HG02763 (cell line): Measurements from ENCODE around the gene PPARD.

ENCODE experiments used
- ATAC-seq: cut with Tn5 transposase; IDR thresholded peaks from one replicate; pipeline ENCODE4 v1.9.1; 2021; ENCODE audit warnings: mild to moderate bottlenecking, moderate library complexity; ENCODE audit not compliant: unreplicated experiment

The PPARD gene

GRCh38 chr6:35465646-35466045 lies 123.3 kb downstream of the PPARD start:
- ATAC-seq, result no peak

GRCh38 chr6:35468181-35468979 lies 126.0 kb downstream of the PPARD start, which contains the start of gene RPL10A:
Gene RPL10A, plus strand, starts transcription at chr6:35468401. Its CDS starts 34 bp downstream, at chr6:35468435.
- ATAC-seq, result peak; percentile 82

- no peak for ATAC-seq
Observed at GRCh38 chr6:35468980-35469750, 126.8 kb downstream of the PPARD start.

- ATAC-seq, result no peak
Observed at GRCh38 chr6:35469751-35470662, 127.6 kb downstream of the PPARD start.

GRCh38 chr6:35470663-35471120 lies 128.3 kb downstream of the PPARD start:
- ATAC-seq, result no peak

GRCh38 chr6:35471836-35472345 lies 129.5 kb downstream of the PPARD start:
- ATAC-seq, result no peak

GRCh38 chr6:35473075-35473849 lies 130.9 kb downstream of the PPARD start:
- ATAC-seq, result no peak

GRCh38 chr6:35473850-35474130 lies 131.4 kb downstream of the PPARD start:
- ATAC-seq, result no peak

GRCh38 chr6:35474131-35474941 lies 132.0 kb downstream of the PPARD start:
- ATAC-seq, result no peak

- no peak for ATAC-seq
Observed at GRCh38 chr6:35474942-35475570, 132.7 kb downstream of the PPARD start.

GRCh38 chr6:35475573-35475972 lies 133.2 kb downstream of the PPARD start:
- no peak for ATAC-seq

- ATAC-seq, result no peak
Observed at GRCh38 chr6:35476004-35476403, 133.6 kb downstream of the PPARD start.

- no peak for ATAC-seq
Observed at GRCh38 chr6:35477028-35477427, 134.7 kb downstream of the PPARD start.
